H1 (cell line): ENCODE measurements around the gene HYLS1. TPM values are rescaled to one million over a fixed set of nuclear protein-coding genes. Genes with fewer than 3 reads are reported as not detected.

Experiments used
- ASH2L ChIP-seq: fragments of 200-600, 300-600 bp; sonication (generic); IDR thresholded peaks from one replicate; pipeline ENCODE4 v1.7.1; 2017; ENCODE audit warnings: low read length
- CBX8 ChIP-seq: fragments of 300-800, 300-1000 bp; sonication (generic); IDR thresholded peaks from 2 replicates; pipeline ENCODE4 v1.7.1; 2016; ENCODE audit warnings: low read depth, low read length, borderline replicate concordance
- CHD2 ChIP-seq: IDR thresholded peaks from 2 replicates; pipeline ENCODE4 v1.6.1; 2012; ENCODE audit warnings: low read length, improper control_type of control experiment
- HDAC2 ChIP-seq, 2 experiments: fragments of 300-600 bp in 1 of 2; sonication (generic) in 1 of 2; IDR thresholded peaks; 2 replicates each; pipeline ENCODE4 v1.6.1; 2011 to 2012; ENCODE audit warnings: low read depth in 2 of 2, low read length in 2 of 2, mild to moderate bottlenecking in 2 of 2, moderate library complexity in 2 of 2, borderline replicate concordance in 1 of 2, inconsistent platforms in 1 of 2
- HDAC6 ChIP-seq: IDR thresholded peaks from one replicate; pipeline ENCODE4 v1.7.1; 2012; ENCODE audit warnings: low read depth, mild to moderate bottlenecking, inconsistent platforms, low read length, moderate library complexity
- NANOG ChIP-seq: IDR thresholded peaks from 2 replicates; pipeline ENCODE4 v1.6.1; 2011; ENCODE audit warnings: low read length, low read depth, mild to moderate bottlenecking, inconsistent platforms; ENCODE audit not compliant: insufficient read depth, poor library complexity, severe bottlenecking
- PHF8 ChIP-seq: fragments of 200-600 bp; sonication (generic); conservative IDR thresholded peaks from 2 replicates; pipeline ENCODE4 v1.7.1; 2012; ENCODE audit warnings: low read depth, mild to moderate bottlenecking, inconsistent platforms, low read length, moderate library complexity
- SRF ChIP-seq: IDR thresholded peaks from 2 replicates; pipeline ENCODE4 v1.6.1; 2011; ENCODE audit warnings: mild to moderate bottlenecking, low read depth, low read length, moderate library complexity
- TAF1 ChIP-seq: IDR thresholded peaks from 2 replicates; pipeline ENCODE4 v1.6.1; 2011; ENCODE audit warnings: mild to moderate bottlenecking, low read depth, low read length
- TBP ChIP-seq: IDR thresholded peaks from 2 replicates; pipeline ENCODE4 v1.6.1; 2011; ENCODE audit warnings: low read depth, low read length, improper control_type of control experiment
- polyA plus RNA-seq, 7 experiments: library from polyadenylated mRNA; depleted of rRNA in 3 of 7; stranded (reverse) in 5 of 7; unstranded in 2 of 7; fragments of >200 nt in 5 of 7; fragments of 200-250 nt in 2 of 7; gene quantifications; 1 replicate in 5 of 7; 2 replicates in 1 of 7; 4 replicates in 1 of 7; pipeline versions ENCODE4 v1.2.1 to v1.2.3, GENCODE V29; 2011 to 2013; ENCODE audit warnings: missing spikeins in 2 of 7, mixed read lengths in 2 of 7
- total RNA-seq: library from RNA; stranded (reverse); fragmentation: NEBNext Ultra II Directional; extraction: Animal tissue kit (Norgen Biotek cat#: 25700); gene quantifications from 2 replicates; pipeline ENCODE4 v1.2.1, GENCODE V29; 2021
- TF ChIP-seq, protein P1 (sequence below): fragments of 300-600 bp; sonication (generic); IDR thresholded peaks from 2 replicates; pipeline ENCODE4 v1.7.1; 2012; ENCODE audit warnings: low read length, moderate library complexity, mild to moderate bottlenecking, inconsistent platforms; ENCODE audit not compliant: insufficient replicate concordance

HYLS1 gene
- total and polyA plus RNA-seq, 2 of the 8 experiments (the other 6 are each of a cell fraction or from before 2014, with no cell fraction given), result 5.1 to 11.6 TPM

DNA sequence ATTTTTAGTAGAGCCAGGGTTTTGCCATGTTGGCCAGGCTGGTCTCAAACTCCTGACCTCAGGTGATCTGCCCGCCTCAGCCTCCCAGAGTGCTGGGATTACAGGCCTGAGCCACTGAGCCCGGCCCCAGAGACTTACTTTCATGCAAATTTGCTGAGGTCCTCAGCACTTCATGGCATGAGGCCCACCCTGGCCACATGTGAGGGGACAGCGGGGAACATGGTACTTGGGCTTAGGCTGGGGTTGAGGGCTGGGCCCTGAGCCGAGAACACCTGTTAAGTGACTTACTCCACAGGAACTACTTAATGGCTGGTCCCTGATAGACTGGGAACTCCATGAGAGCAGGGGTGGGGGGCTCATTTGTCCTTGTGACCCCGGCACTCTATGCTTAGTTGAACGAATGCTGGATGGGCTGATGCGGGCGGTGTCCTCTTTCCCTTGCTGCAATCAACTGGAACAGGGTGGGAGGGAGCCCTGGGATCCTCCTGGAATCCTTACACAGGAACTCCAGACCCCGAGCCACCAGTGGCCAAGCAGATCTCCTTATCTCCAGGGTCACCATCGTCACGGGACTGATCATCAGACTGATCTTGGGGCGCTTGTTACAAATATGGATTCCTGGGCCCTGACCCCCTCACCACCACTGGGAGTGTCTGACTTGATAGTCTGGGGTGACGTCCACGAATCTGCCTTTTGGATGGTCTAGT is 59.4 kb downstream of the HYLS1 start (continued):
- TF ChIP-seq, protein P1, sequence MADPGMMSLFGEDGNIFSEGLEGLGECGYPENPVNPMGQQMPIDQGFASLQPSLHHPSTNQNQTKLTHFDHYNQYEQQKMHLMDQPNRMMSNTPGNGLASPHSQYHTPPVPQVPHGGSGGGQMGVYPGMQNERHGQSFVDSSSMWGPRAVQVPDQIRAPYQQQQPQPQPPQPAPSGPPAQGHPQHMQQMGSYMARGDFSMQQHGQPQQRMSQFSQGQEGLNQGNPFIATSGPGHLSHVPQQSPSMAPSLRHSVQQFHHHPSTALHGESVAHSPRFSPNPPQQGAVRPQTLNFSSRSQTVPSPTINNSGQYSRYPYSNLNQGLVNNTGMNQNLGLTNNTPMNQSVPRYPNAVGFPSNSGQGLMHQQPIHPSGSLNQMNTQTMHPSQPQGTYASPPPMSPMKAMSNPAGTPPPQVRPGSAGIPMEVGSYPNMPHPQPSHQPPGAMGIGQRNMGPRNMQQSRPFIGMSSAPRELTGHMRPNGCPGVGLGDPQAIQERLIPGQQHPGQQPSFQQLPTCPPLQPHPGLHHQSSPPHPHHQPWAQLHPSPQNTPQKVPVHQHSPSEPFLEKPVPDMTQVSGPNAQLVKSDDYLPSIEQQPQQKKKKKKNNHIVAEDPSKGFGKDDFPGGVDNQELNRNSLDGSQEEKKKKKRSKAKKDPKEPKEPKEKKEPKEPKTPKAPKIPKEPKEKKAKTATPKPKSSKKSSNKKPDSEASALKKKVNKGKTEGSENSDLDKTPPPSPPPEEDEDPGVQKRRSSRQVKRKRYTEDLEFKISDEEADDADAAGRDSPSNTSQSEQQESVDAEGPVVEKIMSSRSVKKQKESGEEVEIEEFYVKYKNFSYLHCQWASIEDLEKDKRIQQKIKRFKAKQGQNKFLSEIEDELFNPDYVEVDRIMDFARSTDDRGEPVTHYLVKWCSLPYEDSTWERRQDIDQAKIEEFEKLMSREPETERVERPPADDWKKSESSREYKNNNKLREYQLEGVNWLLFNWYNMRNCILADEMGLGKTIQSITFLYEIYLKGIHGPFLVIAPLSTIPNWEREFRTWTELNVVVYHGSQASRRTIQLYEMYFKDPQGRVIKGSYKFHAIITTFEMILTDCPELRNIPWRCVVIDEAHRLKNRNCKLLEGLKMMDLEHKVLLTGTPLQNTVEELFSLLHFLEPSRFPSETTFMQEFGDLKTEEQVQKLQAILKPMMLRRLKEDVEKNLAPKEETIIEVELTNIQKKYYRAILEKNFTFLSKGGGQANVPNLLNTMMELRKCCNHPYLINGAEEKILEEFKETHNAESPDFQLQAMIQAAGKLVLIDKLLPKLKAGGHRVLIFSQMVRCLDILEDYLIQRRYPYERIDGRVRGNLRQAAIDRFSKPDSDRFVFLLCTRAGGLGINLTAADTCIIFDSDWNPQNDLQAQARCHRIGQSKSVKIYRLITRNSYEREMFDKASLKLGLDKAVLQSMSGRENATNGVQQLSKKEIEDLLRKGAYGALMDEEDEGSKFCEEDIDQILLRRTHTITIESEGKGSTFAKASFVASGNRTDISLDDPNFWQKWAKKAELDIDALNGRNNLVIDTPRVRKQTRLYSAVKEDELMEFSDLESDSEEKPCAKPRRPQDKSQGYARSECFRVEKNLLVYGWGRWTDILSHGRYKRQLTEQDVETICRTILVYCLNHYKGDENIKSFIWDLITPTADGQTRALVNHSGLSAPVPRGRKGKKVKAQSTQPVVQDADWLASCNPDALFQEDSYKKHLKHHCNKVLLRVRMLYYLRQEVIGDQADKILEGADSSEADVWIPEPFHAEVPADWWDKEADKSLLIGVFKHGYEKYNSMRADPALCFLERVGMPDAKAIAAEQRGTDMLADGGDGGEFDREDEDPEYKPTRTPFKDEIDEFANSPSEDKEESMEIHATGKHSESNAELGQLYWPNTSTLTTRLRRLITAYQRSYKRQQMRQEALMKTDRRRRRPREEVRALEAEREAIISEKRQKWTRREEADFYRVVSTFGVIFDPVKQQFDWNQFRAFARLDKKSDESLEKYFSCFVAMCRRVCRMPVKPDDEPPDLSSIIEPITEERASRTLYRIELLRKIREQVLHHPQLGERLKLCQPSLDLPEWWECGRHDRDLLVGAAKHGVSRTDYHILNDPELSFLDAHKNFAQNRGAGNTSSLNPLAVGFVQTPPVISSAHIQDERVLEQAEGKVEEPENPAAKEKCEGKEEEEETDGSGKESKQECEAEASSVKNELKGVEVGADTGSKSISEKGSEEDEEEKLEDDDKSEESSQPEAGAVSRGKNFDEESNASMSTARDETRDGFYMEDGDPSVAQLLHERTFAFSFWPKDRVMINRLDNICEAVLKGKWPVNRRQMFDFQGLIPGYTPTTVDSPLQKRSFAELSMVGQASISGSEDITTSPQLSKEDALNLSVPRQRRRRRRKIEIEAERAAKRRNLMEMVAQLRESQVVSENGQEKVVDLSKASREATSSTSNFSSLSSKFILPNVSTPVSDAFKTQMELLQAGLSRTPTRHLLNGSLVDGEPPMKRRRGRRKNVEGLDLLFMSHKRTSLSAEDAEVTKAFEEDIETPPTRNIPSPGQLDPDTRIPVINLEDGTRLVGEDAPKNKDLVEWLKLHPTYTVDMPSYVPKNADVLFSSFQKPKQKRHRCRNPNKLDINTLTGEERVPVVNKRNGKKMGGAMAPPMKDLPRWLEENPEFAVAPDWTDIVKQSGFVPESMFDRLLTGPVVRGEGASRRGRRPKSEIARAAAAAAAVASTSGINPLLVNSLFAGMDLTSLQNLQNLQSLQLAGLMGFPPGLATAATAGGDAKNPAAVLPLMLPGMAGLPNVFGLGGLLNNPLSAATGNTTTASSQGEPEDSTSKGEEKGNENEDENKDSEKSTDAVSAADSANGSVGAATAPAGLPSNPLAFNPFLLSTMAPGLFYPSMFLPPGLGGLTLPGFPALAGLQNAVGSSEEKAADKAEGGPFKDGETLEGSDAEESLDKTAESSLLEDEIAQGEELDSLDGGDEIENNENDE, result no peak
- no peak for TF ChIP-seq CBX8
- TF ChIP-seq CHD2, result no peak
- TF ChIP-seq NANOG, result no peak
- TF ChIP-seq ASH2L, result no peak
- TF ChIP-seq PHF8, result no peak
- no peak for TF ChIP-seq HDAC2 (IDR thresholded peaks at IDR 0.05; ENCODE audit: borderline replicate concordance in 1 of 2, low read depth in 2 of 2, low read length in 2 of 2)
- TF ChIP-seq TAF1, result no peak
- no peak for TF ChIP-seq HDAC6
- TF ChIP-seq SRF, result no peak
- no peak for TF ChIP-seq TBP
